AG09319 (cell line): ENCODE data around the gene LIF.

Source experiments
- DNase-seq: peaks from one replicate; pipeline ENCODE4 v3.0.0-alpha.2; 2010; ENCODE audit warnings: low read depth; ENCODE audit errors: extremely low read depth
- TF ChIP-seq, protein P1 (sequence below): IDR thresholded peaks from 2 replicates; pipeline ENCODE4 v1.5.1; 2011; ENCODE audit warnings: low read depth, mild to moderate bottlenecking, inconsistent platforms, low read length, moderate library complexity

LIF gene

DNA sequence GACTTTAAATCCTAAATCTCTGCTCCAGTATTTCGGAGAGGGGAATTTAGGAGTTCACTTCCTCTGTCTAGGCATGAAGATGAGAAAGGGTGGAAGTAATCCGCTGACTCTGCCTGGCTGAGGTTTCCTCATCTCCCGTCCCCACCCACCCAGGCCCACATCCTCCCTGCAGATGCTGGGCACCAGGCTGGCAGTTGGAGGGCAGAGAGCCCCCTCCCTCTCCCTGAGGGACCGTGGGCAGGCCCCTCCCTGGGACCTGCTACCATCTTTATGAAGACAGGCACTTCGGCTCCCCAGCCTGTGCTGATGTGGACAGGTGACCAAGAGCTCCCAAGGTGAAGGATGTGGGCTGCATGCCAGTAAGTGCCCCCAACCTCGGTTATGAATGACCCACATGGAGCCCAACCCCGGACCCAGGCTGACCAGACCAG, 36.1 kb upstream of the LIF start:
- no peak for DNase-seq
- TF ChIP-seq, protein P1, sequence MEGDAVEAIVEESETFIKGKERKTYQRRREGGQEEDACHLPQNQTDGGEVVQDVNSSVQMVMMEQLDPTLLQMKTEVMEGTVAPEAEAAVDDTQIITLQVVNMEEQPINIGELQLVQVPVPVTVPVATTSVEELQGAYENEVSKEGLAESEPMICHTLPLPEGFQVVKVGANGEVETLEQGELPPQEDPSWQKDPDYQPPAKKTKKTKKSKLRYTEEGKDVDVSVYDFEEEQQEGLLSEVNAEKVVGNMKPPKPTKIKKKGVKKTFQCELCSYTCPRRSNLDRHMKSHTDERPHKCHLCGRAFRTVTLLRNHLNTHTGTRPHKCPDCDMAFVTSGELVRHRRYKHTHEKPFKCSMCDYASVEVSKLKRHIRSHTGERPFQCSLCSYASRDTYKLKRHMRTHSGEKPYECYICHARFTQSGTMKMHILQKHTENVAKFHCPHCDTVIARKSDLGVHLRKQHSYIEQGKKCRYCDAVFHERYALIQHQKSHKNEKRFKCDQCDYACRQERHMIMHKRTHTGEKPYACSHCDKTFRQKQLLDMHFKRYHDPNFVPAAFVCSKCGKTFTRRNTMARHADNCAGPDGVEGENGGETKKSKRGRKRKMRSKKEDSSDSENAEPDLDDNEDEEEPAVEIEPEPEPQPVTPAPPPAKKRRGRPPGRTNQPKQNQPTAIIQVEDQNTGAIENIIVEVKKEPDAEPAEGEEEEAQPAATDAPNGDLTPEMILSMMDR, result no peak

DNA sequence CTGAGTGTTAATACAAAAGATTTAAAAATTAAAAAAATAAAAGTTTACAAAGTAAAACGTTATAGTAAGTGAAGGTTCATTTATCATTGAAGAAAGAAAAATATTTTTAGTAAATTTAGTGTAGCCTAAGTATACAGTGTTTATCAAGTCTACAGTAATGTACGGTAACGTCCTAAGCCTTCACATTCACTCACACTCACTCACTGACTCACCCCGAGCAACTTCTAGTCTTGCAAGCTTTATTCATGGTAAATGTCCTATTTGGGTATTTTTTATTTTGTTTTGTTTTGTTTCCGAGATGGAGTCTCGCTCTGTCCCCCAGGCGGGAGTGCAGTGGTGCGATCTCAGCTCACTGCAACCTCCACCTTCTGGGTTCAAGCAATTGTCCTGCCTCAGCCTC, 33.9 kb upstream of the LIF start:
- no peak for DNase-seq
- TF ChIP-seq, protein P1, result no peak

DNA sequence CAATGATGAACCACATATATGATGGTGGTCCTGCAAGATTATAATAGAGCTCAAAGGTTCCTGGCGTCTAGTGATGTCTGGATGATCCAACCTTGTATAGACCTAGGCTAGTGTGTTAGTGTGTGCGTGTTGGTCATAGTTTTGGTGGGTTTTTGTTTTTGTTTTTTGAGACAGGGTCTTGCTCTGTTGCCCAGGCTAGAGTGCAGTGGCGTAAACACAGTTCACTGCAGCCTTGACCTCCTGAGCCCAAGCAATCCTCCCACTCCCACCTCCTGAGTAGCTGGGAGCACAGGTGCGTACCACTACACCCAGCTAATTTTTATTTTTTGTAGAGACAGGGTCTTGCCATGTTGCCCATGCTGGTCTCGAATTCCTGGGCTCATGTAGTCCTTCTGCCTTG, 33.4 kb upstream of the LIF start:
- TF ChIP-seq, protein P1, result no peak
- DNase-seq, result no peak

DNA sequence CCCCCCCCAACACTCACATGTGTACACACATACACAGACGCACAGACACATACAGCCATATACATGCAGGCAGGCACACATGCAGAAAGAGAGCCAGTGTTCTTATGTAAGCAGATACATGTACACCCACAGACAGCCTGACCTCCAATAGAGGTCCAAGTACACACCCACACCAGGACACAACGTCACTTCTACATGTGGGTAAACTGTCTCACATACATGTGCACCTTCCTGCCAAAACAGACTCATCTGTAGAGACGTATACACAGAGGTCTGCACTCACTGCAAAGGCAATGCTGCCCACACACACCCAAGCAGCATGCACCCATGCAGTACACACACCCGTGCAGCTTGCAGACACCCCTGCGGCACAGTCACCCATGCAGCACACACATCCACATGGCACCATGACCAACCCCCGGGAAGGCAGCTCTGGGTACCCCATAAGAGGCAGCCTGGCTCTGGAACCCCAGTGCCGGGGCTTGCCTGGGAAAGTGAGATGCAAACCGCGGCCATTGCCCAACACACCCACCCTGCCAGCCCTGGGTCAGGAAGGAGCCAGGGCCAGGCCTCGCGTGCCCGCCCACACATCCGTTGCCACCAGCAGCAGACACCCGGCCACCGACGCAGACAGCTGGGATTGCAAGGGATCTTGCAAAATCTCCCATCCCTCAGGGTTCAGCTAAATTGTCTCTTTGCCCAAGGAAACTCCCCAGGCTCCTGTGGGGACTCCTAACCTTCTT, 32.7 kb upstream of the LIF start:
- DNase-seq, result no peak
- TF ChIP-seq, protein P1, result no peak

DNA sequence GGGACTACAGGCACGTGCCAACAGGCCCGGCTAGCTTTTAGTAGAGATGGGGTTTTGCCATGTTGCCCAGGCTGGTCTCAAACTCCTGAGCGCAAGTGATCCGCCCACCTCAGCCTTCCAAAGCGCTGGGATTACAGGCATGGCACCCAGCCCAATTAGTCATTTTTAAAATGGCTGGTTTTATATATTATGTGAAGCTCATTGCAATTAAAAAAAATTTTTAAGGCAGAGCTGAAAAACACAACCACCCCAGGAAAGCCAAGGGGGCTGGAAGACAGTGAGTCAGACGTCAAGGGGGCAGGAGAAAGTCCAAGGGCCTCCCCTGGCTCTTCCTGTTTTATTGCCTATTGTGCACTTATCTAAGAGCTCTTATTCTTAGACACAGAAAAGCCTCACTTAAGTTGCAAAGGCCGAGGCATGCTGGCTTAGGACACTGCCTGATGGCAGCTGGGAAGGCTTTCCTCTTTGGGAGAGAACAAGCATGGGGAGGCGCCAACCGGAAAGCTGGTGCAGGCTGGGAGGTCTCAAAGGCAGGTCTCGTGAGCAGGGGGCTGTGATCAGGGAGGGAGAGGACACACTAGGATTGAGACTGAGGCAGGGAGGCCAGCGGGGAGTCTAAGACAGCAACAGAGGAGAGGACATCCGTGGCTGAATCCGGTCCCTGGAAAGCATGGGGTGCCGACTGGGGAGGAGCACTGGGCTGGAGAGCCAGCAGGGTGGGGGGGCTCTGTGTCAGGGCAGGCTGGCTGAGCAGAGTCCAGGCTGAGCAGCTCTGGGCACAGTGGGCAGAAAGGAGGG, 31.2 kb upstream of the LIF start:
- TF ChIP-seq, protein P1, result no peak
- no peak for DNase-seq

DNA sequence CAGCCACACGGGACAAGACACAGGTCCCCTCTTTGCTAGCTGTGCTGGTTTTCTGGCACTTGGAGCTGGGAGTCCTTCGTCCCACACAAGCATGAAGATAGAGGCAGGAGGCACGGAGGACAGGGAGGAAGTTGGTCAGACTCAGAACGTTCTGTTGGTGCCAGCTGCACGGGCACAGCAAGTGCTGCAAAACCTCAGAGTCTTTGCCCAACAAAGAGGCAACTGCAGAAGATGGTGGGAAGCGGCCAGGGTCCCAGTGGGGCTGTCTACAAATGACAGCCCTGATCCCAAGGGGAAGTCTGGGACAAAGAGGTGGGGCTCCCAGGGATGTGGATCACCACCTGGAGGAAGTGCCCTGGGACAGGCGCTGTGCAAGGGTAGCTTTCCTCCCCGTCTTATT, 29.5 kb upstream of the LIF start:
- TF ChIP-seq, protein P1, result no peak
- DNase-seq, result no peak

DNA sequence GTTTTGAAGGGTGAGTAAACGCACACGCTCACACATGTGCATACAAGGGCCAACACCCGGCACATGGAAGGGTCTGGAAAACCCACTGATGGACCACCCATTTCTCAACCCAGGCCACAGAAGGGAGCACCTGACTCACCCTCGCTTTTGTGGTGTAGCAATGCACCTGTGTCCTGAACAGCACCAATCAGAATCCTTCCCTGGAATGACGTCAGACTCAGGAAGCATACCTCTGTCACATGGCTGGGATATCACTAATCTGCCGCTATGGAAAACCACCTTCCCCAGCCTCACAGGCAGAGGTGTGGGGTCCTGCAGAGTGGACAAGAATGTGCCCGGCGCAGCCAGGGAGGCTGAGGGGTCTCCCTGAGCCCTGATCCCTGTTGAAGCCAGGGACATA, 29.1 kb upstream of the LIF start:
- TF ChIP-seq, protein P1, result no peak
- DNase-seq, result no peak
